K562 (cell line): ENCODE measurements around the gene SLC1A7. TPM values are rescaled to one million over a fixed set of nuclear protein-coding genes. Genes with fewer than 3 reads are reported as not detected.

Experiments
- ATAC-seq: fragments of 200-7000 bp; cut with Tn5 transposase; 3 replicates; pipeline ENCODE4 v1.9.1; 2020; ENCODE audit warnings: moderate library complexity
- BruUV-seq: library from RNA; stranded (reverse); fragments of 400-500 nt; replicated peaks from 2 replicates; lab custom pipeline; 2021; lab: Mats Ljungman, UMichigan
- CTCF ChIA-PET: fragments of 300-600 bp; formaldehyde crosslinking; extraction: SDS; loops from one replicate; lab custom pipeline; 2021; ENCODE audit warnings: low intra/inter-chr PET ratio; lab: Yijun Ruan, JAX
- POLR2A ChIA-PET: fragments of 300-600, 350-650 bp; sonication (Branson Sonifier 250); formaldehyde crosslinking; extraction: SDS; loops from one replicate; lab custom pipeline; 2021; ENCODE audit warnings: antibody characterized with exemption, inconsistent platforms; lab: Yijun Ruan, JAX
- DNase-seq, 4 experiments: peaks; one replicate each; pipeline versions ENCODE4 v3.0.0 to v3.0.0-alpha.2; 2011 to 2018; ENCODE audit warnings: low spot score in 3 of 4, mixed read lengths in 3 of 4; ENCODE audit errors: extremely low read depth in 1 of 4
- FAIRE-seq: peaks from 2 replicates; lab custom pipeline; 2011; peaks lifted over from hg19 to GRCh38; lab: Jason Lieb, UNC
- H2AFZ ChIP-seq: 2 replicates; pipeline ENCODE4 v1.6.0; 2011; ENCODE audit warnings: low read depth, low read length, control low read depth, inconsistent platforms
- H3K27ac ChIP-seq: fragments of 200-600 bp; 3 replicates; pipeline ENCODE4 v1.8.0; 2011; ENCODE audit warnings: low read depth, mild to moderate bottlenecking, control low read depth, inconsistent platforms, low read length, moderate library complexity, mixed read lengths; ENCODE audit errors: extremely low read depth
- H3K27me3 ChIP-seq, 2 experiments: fragments of 300-600 bp in 1 of 2; 2 replicates in 1 of 2; 3 replicates in 1 of 2; pipeline versions ENCODE4 v1.6.0 to v1.8.0; 2011; ENCODE audit warnings: inconsistent platforms in 2 of 2, low read length in 2 of 2, mild to moderate bottlenecking in 1 of 2, mixed read lengths in 1 of 2, moderate library complexity in 1 of 2; ENCODE audit not compliant: control insufficient read depth in 2 of 2, insufficient read depth in 2 of 2
- H3K36me3 ChIP-seq: fragments of 300-600 bp; 3 replicates; pipeline ENCODE4 v1.8.0; 2011; ENCODE audit warnings: mild to moderate bottlenecking, low read length, inconsistent platforms; ENCODE audit not compliant: control insufficient read depth, insufficient read depth
- H3K4me1 ChIP-seq, 2 experiments: fragments of 200-600 bp in 1 of 2; replicated peaks in 1 of 2; 2 replicates in 1 of 2; 3 replicates in 1 of 2; pipeline versions ENCODE4 v1.5.1 to v1.8.0; 2011; ENCODE audit warnings: inconsistent platforms in 2 of 2, low read length in 2 of 2, mild to moderate bottlenecking in 1 of 2, mixed read lengths in 1 of 2, moderate library complexity in 1 of 2; ENCODE audit not compliant: control insufficient read depth in 2 of 2, insufficient read depth in 2 of 2
- H3K4me2 ChIP-seq: 2 replicates; pipeline ENCODE4 v1.6.1; 2011; ENCODE audit warnings: low read length, control low read depth, inconsistent platforms, mixed read lengths; ENCODE audit not compliant: insufficient read depth
- H3K4me3 ChIP-seq: fragments of 200-600 bp; sonication (generic), shearing (Covaris generic); 2 replicates; pipeline ENCODE4 v1.5.1; 2016; ENCODE audit warnings: control low read depth, inconsistent platforms
- H3K79me2 ChIP-seq: fragments of 200-600 bp; 3 replicates; pipeline ENCODE4 v1.8.0; 2011; ENCODE audit warnings: low read length, inconsistent platforms; ENCODE audit not compliant: control insufficient read depth, insufficient read depth
- H3K9ac ChIP-seq, 2 experiments: 2 replicates each; pipeline versions ENCODE4 v1.6.0 to v1.6.1; 2011; ENCODE audit warnings: low read depth in 2 of 2, low read length in 2 of 2, control low read depth in 1 of 2, inconsistent platforms in 1 of 2, mild to moderate bottlenecking in 1 of 2, mixed read lengths in 1 of 2; ENCODE audit not compliant: insufficient read depth in 1 of 2
- H3K9me1 ChIP-seq: one replicate; pipeline ENCODE4 v1.6.0; 2011; ENCODE audit warnings: inconsistent platforms, mild to moderate bottlenecking, low read length, moderate library complexity; ENCODE audit not compliant: control insufficient read depth, insufficient read depth
- H3K9me3 ChIP-seq: replicated peaks from 2 replicates; pipeline ENCODE4 v1.5.1; 2011; ENCODE audit warnings: low read depth, low read length, inconsistent platforms; ENCODE audit not compliant: control insufficient read depth, insufficient read depth
- H4K20me1 ChIP-seq: replicated peaks from 2 replicates; pipeline ENCODE4 v1.6.1; 2011; ENCODE audit warnings: low read length, inconsistent platforms, mixed read lengths; ENCODE audit not compliant: control insufficient read depth, insufficient read depth
- ARNT ChIP-seq, 2 experiments: fragments of 450-650 bp; IDR thresholded peaks; 2 replicates each; pipeline ENCODE4 v1.6.1; 2016; ENCODE audit warnings: mild to moderate bottlenecking in 1 of 2
- DLX4 ChIP-seq: fragments of 250-450 bp; sonication (Bioruptor Pico); IDR thresholded peaks from 2 replicates; pipeline ENCODE4 v1.6.1; 2021; ENCODE audit warnings: mild to moderate bottlenecking
- GTF2B ChIP-seq: IDR thresholded peaks from 2 replicates; pipeline ENCODE4 v1.6.1; 2011; ENCODE audit not compliant: insufficient read length; ENCODE audit errors: extremely low read depth
- HDAC2 ChIP-seq: fragments of 450-650 bp; IDR thresholded peaks from 2 replicates; pipeline ENCODE4 v1.6.1; 2016; ENCODE audit warnings: mild to moderate bottlenecking
- KAT8 ChIP-seq: fragments of 450-650 bp; IDR thresholded peaks from 2 replicates; pipeline ENCODE4 v1.6.1; 2016; ENCODE audit warnings: low read depth, mild to moderate bottlenecking
- MCM2 ChIP-seq: fragments of 450-650 bp; IDR thresholded peaks from 2 replicates; pipeline ENCODE4 v1.6.1; 2017; ENCODE audit warnings: low read depth, mild to moderate bottlenecking
- MECOM ChIP-seq: fragments of 250-450 bp; sonication (Bioruptor Pico); IDR thresholded peaks from 2 replicates; pipeline ENCODE4 v1.8.0; 2022; ENCODE audit warnings: inconsistent platforms
- RAD21 ChIP-seq, 2 experiments: fragments of 250-450 bp in 1 of 2; fragments of 450-650 bp in 1 of 2; sonication (Bioruptor Pico) in 1 of 2; formaldehyde crosslinking in 1 of 2; IDR thresholded peaks in 1 of 2; conservative IDR thresholded peaks in 1 of 2; 2 replicates each; pipeline versions ENCODE4 v1.4.0 to v1.8.0; 2020 to 2022; ENCODE audit warnings: mild to moderate bottlenecking in 2 of 2, moderate library complexity in 1 of 2
- RBM39 ChIP-seq: fragments of 200-400 bp; formaldehyde crosslinking; optimal IDR thresholded peaks from 2 replicates; pipeline ENCODE3; 2018; ENCODE audit warnings: low read depth, low read length
- TGIF2 ChIP-seq: sonication (generic); formaldehyde crosslinking; IDR thresholded peaks from 2 replicates; pipeline ENCODE4 v1.8.1; 2022; ENCODE audit warnings: mild to moderate bottlenecking, missing genetic modification reagents, moderate library complexity
- TRIM25 ChIP-seq: fragments of 450-650 bp; IDR thresholded peaks from 2 replicates; pipeline ENCODE4 v1.7.0; 2016; ENCODE audit warnings: borderline replicate concordance
- WGBS: fragments of 100-300 bp; shearing (Covaris generic); methylation state at CpG from one replicate; pipeline ENCODE4 v1.1.6; 2016; ENCODE audit warnings: low coverage, mixed read lengths; ENCODE audit not compliant: insufficient coverage; ENCODE audit errors: missing lambda C conversion rate; 5-methylcytosine and 5-hydroxymethylcytosine counted together
- in situ Hi-C: fragments of 300-500 bp; cut with MboI; formaldehyde crosslinking; loops from 4 replicates; pipeline ENCODE4 v1.15.0; 2018; ENCODE audit warnings: inconsistent platforms, mixed read lengths
- intact Hi-C: fragments of 100-400 bp; cut with micrococcal nuclease; formaldehyde crosslinking; loops from 2 replicates; pipeline ENCODE4 v1.14.2; 2022
- polyA plus RNA-seq, 8 experiments: library from polyadenylated mRNA; depleted of rRNA in 4 of 8; stranded (reverse) in 5 of 8; unstranded in 3 of 8; fragments of >200 nt; fragmentation: Nextera tagmentation in 2 of 8; fragmentation: Illumina TruSeq in 1 of 8; extraction: Ambion mirVana in 2 of 8; extraction: Trizol in 1 of 8; gene quantifications; 2 replicates each; pipeline versions ENCODE4 v1.2.1 to v1.2.3, GENCODE V29; 2011 to 2014; ENCODE audit warnings: inconsistent platforms in 1 of 8, missing spikeins in 1 of 8
- total RNA-seq, 7 experiments: library from RNA; depleted of rRNA in 6 of 7; stranded (reverse); fragments of >200 nt in 6 of 7; fragmentation: Illumina TruSeq in 2 of 7; extraction: Trizol in 2 of 7; gene quantifications; 2 replicates each; pipeline versions ENCODE4 v1.2.1 to v1.2.3, GENCODE V29; 2011 to 2021; ENCODE audit warnings: low replicate concordance in 1 of 7
- TF ChIP-seq, protein P1 (sequence below), 2 experiments: fragments of 150-350 bp in 1 of 2; IDR thresholded peaks; 2 replicates each; pipeline ENCODE4 v1.6.1; 2012 to 2016; ENCODE audit warnings: low read depth in 2 of 2, low read length in 2 of 2, mild to moderate bottlenecking in 1 of 2, moderate library complexity in 1 of 2

The SLC1A7 gene
- total and polyA plus RNA-seq, 9 of the 15 experiments (the other 6 are each of a cell fraction or from before 2014, with no cell fraction given), result 0.07 TPM; not detected in 8

DNA sequence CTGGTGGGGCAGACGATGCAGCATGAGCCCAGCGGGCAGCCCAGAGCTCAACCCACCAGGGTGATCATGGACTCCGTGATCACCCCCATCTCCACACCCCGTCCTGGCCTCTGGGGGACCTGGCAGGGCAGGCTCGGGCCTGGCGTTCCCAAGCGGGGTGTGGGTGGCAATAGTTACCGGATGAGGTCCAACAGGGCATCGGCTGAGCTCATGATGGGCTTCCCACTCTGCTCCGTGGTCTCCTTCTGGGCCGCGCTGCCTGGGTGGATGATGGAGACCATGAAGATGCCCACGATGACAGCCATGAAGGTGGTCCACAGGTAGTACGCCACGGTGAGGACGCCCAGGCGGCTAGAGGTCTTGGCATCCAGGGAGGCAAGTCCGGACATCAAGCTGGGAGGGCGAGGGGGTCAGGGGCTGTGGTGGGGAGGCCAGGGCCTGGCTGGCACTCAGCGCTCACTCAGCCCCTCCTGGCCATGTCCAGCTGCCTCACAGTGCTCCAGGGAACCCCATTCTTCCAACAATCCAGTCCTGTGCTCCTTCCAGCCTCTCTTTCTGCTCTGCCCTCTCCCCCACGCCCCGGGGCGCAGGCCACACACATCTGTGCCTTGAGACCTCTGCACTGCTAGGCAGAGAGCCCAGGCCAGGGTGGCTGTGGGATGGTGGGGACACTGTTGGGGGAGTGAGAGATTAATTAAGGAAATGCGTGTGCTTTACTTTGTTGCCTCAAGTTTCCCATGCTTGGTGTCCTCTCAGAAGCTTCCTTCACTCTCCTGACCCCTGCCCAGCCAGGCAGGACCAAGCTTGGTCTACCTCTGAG, 27.6 kb downstream of the SLC1A7 start (continued):
- TF ChIP-seq TRIM25 (no peak), RAD21 (CRISPR knock-in tag; conservative IDR thresholded peaks at IDR 0.05 in 1 of 2, IDR thresholded peaks at IDR 0.05 in 1 of 2) (no peak), HDAC2 (no peak)
- TF ChIP-seq, all 486 proteins: peak for 0

GRCh38 chr1:53114090-53114489, 28.3 kb downstream of the SLC1A7 start:
- intact Hi-C loops, result no loop called here
- H3K4me2 ChIP-seq, result no peak overlapping the region
- TF ChIP-seq TGIF2 (no peak), HDAC2 (no peak), ARNT (IDR thresholded peaks at IDR 0.05) (no peak), MCM2 (no peak), KAT8 (no peak), DLX4 (CRISPR knock-in tag) (no peak), GTF2B (no peak), RBM39 (no peak), MECOM (CRISPR knock-in tag) (no peak)
- TF ChIP-seq, protein P1, sequence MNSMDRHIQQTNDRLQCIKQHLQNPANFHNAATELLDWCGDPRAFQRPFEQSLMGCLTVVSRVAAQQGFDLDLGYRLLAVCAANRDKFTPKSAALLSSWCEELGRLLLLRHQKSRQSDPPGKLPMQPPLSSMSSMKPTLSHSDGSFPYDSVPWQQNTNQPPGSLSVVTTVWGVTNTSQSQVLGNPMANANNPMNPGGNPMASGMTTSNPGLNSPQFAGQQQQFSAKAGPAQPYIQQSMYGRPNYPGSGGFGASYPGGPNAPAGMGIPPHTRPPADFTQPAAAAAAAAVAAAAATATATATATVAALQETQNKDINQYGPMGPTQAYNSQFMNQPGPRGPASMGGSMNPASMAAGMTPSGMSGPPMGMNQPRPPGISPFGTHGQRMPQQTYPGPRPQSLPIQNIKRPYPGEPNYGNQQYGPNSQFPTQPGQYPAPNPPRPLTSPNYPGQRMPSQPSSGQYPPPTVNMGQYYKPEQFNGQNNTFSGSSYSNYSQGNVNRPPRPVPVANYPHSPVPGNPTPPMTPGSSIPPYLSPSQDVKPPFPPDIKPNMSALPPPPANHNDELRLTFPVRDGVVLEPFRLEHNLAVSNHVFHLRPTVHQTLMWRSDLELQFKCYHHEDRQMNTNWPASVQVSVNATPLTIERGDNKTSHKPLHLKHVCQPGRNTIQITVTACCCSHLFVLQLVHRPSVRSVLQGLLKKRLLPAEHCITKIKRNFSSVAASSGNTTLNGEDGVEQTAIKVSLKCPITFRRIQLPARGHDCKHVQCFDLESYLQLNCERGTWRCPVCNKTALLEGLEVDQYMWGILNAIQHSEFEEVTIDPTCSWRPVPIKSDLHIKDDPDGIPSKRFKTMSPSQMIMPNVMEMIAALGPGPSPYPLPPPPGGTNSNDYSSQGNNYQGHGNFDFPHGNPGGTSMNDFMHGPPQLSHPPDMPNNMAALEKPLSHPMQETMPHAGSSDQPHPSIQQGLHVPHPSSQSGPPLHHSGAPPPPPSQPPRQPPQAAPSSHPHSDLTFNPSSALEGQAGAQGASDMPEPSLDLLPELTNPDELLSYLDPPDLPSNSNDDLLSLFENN (IDR thresholded peaks at IDR 0.05; ENCODE audit: low read depth in 2 of 2, low read length in 2 of 2), result no peak

More at GRCh38 chr1:53114090-53114489, 28.3 kb downstream of the SLC1A7 start:
- Histone ChIP-seq H3K36me3 (no peaks in the 10 kb centered on the region), H3K9me3 (0 out of 2 replicates have a peak, but pooled peaks cover 4% of the 10 kb centered on the region), H4K20me1 (peaks cover 10% of the 10 kb centered on the region), H2AFZ (no peak overlapping the region), H3K9ac (no peak overlapping the region), H3K9me1 (no peaks in the 10 kb centered on the region), H3K4me1 (peaks cover 0 to 25% of the 10 kb centered on the region in 2 experiments; a peak in 2 of 5 replicates), H3K27ac (no peak overlapping the region), H3K79me2 (no peaks in the 10 kb centered on the region), H3K4me3 (no peak overlapping the region), H3K27me3 (peaks cover 11 to 75% of the 10 kb centered on the region in 2 experiments; a peak in 4 of 5 replicates)
- CTCF ChIA-PET, result no interaction called here
- FAIRE-seq (no peak), DNase-seq (no peak), ATAC-seq (no peak)
- in situ Hi-C loops, result no loop called here
- POLR2A ChIA-PET, result interaction anchor here (0.6 to 0.7 kb wide), 2 partner anchors 27 to 31 kb away, joined by 3 read pairs; no protein-coding TSS in a partner anchor
- 3% methylated on average over 6 of the region's 6 CpGs for WGBS
- BruUV-seq, result no TSS peak
